HG02840 (cell line): ENCODE data around the gene RNF26.

Source experiments
- ATAC-seq: cut with Tn5 transposase; IDR thresholded peaks from one replicate; pipeline ENCODE4 v1.9.1; 2021; ENCODE audit warnings: mild to moderate bottlenecking, moderate library complexity, moderate number of reproducible peaks; ENCODE audit not compliant: unreplicated experiment, low FRiP score

RNF26 gene

DNA sequence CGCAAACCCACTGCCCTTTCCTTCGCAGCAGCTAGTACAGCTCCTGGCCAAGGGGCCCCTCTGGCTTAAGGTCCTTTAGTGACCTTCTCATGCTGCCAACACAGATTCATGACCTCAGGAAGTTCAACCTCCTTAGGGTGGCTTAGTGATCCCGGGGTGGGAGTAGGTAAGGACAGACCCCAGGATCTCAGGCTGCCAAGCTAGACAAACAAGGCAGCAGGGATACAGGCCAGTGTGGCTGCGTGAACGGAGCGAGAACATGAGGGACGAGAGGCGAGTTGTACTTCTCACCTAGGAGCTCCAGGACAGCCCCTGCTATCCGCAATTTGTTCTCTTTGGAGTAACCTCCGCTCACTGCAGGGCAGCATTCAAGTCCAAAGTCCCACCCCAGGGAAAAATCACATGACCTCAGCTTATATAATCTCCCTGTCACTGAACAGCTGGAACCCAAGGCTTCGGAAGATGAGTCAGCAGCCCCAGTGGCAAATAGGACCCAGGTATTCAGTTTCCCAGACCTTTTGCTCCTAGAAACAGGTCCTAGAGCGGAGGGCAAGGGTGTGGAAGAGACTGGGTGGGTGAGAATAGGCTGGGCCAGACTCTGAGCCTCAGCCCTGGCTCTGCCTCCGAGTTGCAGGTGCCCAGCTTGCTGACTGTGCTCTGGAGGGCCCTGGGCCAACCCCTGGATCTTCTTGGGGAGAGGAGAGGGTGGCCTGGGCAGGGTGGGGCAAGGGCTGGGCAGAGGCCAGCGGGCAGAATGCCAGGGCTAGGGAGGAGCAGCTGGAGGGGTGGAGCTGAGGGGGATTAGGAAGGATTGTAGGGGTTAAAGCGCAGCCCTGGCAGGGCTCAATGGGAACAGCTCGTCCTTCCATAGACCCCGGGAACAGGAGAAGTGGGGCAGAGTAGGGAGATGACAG is 34.1 kb downstream of the RNF26 start:
- no peak for ATAC-seq

DNA sequence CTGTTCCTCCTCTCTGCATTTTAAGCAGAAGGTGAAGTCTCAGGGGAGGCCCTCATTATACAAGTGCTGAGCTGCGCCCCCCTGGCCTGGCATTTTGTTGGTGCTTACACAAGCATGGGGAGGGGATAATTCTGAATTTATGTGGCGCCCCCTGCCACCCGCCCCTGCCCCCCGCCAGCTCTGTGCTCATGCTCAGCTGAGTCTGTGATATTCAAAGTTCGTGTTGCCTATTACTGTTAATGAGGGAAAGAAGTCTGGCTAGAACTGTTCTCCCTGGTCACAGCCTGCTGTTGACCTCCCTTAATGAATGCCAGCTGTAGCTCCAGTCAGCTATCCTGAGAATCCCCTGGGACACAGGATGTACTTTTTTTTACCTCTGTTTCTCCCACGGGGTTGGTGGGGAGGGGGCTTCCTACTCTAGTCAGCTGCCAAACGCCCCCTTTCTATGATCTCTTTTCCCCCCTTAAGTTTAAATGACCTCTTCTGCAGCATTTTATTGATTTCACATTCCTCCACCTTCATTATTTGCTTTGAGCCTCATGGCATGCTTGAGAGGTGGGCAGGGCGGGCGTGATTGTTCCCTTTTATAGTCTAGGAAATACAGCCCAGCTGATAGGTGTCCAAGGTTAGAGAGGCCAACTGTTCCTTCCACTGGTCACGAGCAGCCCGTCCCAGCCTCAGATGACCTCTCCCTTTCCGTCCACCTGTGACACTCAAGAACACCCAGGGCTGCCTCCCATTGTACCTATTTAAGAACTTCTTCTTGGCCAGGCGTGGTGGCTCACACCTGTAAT is 35.0 kb downstream of the RNF26 start:
- no peak for ATAC-seq

- ATAC-seq: no peak
These were observed 36.2 kb downstream of the RNF26 start for GRCh38 chr11:119370486-119371046.

DNA sequence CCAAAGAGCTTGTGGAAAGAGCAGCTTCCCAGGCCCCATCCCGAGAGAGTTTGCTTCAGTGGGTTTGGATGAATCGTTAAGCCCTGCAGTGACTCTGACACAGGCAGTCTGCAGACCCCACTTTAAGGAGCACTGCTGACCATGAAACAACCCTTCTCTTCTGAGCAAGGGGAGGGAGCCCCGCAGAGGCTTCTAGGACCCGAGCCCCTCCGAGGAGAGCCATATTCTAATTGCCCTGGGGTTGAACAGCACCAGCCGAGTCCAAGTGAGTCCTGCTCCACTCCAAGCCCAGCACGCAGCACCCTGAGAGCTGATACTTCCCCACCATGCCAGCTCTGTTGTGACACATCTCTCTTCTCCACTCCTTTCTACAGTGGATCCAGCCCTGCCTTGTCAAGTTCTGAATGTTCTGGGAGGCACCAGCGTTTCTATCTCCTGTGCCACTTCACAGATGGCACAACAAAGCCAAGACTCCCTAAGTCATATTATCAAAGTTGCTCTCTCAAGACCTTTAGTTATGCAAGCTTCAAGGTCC is 36.8 kb downstream of the RNF26 start:
- ATAC-seq: no peak

- ATAC-seq: no peak
These were observed 37.5 kb downstream of the RNF26 start for GRCh38 chr11:119371778-119372182.

DNA sequence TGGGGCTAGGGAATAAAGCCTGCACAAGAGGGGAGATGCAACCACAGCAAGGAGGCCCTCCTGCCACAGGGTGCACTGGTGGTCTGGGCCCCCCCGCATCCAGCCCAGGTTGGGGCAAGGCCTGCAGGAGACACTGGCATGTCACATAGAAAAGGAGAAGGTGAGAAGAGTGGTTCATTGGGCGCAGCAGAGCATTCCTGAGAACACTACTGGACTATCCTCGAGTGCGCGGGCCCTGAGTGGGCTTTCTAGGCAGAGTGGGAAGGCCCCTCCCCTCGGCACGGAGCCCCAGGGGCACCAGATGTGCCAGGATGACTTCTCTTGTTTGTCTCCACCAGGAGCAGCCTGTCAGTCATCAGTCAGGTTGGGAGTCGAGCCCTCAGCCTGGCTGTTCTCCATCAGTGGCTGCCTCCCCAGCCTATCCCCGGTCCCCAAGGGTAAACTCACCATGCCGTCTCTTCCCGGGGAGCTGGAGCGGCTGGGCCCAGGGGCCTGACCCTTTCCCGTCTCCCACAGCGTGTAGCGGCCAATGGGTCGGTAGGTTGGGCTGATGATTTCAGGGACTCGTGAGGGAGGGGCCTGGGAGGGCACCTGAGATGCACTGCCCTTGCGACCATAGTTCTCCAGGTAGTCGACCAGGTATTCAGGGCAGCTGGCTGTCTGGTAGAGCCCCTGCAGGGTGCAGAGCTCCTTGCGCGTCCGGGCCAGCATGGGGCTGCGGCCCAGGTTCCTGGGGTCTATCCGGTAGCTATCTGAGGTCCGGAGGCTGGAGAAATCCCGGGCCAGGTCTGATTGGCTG is 38.1 kb downstream of the RNF26 start:
- no peak for ATAC-seq

GRCh38 chr11:119373059-119373920 is 39.0 kb downstream of the RNF26 start:
- ATAC-seq: no peak

GRCh38 chr11:119373921-119374631 is 39.7 kb downstream of the RNF26 start:
- no peak for ATAC-seq

GRCh38 chr11:119374632-119375336 is 40.5 kb downstream of the RNF26 start:
- no peak for ATAC-seq

DNA sequence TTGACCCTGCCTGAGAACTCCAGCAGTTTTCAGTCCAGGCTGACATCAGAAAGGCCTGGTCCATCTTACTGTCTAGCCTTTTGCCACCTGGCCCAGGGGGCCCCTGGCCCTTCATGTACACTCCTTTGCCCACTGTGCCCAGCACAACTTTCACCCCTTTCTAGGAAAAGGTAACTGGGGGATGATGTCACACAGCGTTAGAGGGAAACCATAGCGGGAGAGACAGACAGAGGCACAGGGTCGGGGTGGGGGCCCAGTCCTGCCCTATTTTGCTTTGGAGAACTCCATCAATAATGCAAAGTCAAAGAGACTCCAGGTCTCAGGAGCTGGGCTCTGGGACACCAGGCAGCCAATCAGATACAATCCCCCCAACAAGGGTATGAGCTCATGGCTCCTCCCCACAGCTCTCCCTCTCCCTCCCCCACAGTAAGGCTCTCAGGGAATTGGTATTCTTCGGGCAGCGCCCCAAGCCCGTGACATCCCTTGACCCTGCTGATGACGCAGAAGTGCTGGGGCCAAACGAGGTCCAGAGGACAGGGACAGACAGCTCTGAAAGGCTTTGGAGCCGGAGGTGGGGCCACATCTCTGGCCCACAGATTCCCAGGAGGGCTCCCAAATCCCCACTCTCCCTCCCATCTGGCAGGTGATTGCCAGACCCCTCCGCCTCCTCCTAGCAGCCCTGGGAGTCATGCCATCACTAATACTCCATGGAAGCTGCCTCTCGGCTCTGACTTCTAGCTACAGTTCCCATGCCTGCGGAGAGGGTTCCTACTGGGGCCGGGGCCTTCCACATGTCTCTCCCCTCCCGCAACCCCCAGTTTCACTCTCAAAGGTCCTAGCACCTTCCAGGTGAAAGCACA is 41.2 kb downstream of the RNF26 start:
- no peak for ATAC-seq

GRCh38 chr11:119376197-119376847 is 42.0 kb downstream of the RNF26 start:
- ATAC-seq: no peak

- ATAC-seq: no peak
These were observed 43.0 kb downstream of the RNF26 start for GRCh38 chr11:119377112-119377901.

DNA sequence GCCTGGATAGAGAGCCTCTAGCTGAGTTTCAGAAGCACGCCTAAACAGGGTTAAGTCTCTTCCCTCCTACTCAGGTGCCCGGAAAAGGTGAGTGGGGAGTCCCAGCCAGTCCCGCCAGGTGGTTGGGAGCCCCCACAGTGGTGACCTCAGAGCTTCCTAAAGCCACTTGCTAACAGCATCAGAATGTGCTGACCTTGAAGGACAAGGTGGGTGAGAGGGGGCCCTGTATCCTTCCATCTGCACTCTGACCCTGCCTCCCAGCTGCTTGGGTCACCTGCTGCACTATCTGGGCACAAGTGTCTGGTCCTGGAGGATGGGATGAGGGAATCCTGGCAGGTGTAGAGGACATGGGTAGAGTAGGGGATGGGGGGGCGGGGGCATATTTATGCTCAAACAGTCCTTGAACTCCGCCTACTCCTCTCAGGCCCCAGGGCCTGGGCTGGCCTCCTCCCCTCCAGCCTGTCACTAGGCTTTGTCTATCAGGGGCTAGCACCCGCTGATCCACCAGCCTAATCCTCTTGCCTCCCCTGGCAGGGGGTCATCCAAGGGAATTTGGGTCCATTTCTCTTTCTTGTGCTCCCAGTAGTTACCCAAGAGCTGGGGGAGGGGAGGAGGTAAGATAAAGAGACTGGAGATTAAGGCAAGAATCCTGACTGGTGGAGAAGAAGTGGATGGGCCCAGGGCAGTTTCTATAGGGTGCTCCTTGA is 43.8 kb downstream of the RNF26 start:
- ATAC-seq: no peak

GRCh38 chr11:119378851-119379465 is 44.6 kb downstream of the RNF26 start:
- no peak for ATAC-seq
